HG03354 (cell line): ENCODE results near the gene SHC3.

Experiments used
- ATAC-seq: cut with Tn5 transposase; IDR thresholded peaks from one replicate; pipeline ENCODE4 v1.9.1; 2021; ENCODE audit warnings: mild to moderate bottlenecking; ENCODE audit not compliant: unreplicated experiment, poor library complexity, severe bottlenecking

Gene SHC3

DNA sequence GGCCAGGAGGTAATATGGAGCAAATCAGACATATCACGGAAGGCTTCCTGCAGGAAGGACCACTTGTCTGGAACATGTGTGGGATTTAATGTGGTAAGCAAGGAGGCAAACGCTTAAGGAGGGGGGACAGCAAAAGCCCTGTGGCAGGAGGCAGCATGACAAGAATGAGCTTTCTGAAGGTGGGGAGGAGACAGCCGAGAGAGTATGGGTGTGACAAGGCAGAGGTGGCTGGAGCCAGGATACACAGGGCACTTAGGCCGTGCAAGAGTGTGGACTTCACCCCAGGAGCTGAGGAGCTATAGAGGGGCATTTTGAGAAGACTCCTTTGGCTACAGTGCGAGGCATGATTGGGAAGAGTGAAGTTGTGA, 201.7 kb downstream of the SHC3 start:
- ATAC-seq, result no peak

- ATAC-seq, result no peak
Measured at GRCh38 chr9:88975966-88976889, 202.4 kb downstream of the SHC3 start.

DNA sequence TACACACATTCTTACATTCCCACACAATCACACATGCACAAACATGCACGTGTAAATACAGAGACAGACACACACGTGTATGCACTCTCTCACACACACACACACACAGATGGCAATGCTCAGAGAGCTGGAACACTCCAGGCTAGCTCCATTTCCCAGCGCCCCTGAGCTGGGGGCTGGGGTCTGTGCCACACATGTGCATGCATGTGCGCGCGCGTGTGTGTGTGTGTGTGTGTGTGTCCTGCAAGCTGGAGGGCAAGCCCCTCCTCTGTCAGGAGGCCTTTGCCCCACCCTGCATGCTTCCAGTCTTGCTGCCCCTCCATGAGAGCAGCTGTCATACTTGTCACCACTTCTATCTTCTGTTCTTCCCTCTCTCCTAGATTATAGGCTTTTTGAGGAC, 204.0 kb downstream of the SHC3 start:
- no peak for ATAC-seq

- no peak for ATAC-seq
Measured at GRCh38 chr9:88973281-88974045, 205.2 kb downstream of the SHC3 start.

DNA sequence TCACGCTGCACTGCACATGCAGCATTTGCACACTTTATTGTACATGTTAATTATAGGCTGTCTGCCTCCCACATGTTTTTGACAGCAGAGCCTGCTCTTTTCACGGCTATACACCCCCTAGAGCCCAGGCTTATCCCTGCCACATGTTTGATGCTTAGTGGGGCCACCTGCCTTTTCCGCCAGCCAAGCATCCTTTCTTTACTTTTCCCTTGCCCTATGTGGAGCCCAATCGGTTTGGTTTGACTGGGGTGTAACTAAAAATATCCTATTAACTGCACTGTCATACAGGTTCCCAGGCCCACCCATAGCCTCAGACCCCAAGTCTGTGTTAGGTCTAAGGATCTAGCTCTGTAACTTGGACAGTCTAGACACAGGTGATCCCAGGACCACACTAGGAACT, 206.2 kb downstream of the SHC3 start:
- no peak for ATAC-seq

DNA sequence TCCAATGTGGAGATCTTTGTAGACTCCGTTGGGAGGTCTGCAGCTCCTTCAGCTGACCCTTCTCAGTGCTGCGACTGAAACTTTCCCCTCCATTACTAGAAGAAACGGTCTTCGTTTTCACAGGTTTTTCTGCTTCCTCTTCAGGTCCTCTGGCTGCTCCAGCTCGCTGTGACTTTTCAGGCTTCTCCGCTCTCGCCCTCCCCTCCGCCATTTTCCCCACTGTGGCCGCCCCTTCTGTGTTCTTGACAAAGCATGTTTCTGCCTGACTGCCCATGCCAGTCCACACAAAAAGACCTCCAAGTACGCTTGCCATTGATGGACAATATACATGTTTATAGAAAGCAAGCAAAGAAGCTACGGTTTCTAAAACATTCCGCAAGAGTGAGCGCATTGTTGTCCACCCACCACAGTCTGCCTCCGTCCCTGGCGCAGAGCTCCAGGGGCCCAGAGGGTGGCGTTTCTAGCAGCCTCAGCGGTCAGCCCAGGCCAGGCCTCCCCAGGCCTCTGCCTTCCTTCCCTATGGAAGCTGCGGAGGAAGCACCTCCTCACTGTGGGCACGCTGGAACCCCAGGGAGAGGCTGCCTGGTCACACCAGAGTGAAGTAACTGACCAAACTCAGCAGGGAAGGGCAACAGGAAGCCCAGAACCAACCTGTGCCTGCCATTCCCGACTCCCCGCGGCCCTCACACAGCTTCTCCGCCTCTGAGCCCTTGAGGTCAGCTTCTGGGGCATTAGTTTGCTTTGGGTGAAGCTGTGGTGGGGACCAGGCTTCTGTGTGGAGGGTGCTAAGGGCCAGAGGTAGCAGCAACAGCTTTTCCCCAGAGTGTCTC, 207.3 kb downstream of the SHC3 start:
- no peak for ATAC-seq

- ATAC-seq, result no peak
Measured at GRCh38 chr9:88969646-88970373, 208.8 kb downstream of the SHC3 start.

DNA sequence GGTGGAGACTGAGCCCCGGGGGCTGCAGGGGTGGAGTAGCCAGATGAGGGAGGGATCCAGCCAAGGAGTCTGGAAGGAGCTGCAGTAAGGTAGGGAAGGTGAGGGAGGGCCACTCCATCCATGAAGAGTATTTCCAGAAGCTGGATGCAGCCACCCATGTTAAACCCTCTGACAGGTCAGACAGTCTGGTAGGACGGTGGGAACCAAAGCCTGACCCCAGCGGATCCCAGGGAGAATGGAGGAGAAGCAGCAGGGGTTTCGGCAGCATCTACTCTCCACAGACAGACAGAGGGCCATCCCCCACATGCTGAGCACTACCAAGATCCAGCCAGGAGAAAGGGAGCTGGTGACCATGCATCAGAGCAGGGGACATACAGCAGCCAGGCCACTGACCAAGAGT, 209.8 kb downstream of the SHC3 start:
- no peak for ATAC-seq

- no peak for ATAC-seq
Measured at GRCh38 chr9:88966894-88967676, 211.5 kb downstream of the SHC3 start.

DNA sequence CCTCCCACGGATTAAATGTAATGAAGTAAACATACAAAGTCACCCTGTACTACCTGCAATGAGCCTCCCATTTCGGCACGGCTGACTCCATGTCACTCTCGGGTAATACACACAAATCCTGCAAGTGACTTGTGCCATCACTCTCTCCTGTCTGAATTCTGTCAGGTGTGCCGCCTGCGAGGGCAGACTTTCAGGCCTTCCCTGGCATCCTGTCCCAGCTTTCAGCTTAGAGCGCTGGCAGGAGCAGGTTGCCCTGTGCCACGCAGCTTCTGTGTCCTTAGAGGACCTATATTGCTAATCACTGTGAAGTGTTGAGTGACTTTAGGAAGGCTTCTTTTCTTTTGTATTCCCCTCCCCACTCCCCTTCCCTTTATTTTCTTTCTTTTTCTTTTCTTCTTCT, 213.1 kb downstream of the SHC3 start:
- no peak for ATAC-seq

- no peak for ATAC-seq
Measured at GRCh38 chr9:88960632-88961031, 218.0 kb downstream of the SHC3 start.

- ATAC-seq, result no peak
Measured at GRCh38 chr9:88959727-88960469, 218.7 kb downstream of the SHC3 start.

DNA sequence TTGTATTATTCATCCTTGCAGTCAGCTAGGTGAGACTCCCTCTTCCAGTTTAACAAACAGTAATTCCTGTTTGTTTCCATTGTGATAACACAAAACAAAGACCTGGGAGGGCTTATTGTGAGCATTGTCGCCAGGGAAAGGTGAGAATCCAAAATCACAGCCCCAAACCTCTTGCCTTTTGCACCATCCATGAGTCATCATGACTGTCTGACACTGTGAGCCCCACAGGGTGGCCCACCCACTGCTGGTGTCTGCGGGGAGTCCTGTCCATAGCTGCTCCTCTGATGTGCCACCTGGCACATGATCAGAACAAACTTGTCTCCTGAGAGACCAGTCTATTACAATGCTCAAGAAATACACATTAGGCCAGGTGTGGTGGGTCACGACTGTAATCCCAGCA, 221.1 kb downstream of the SHC3 start:
- no peak for ATAC-seq
